Right lobe of liver (tissue), 4 donors: Measurements from ENCODE around the gene ATP1B4.

Source experiments
- CTCF ChIP-seq, 4 donors: fragments of 200-600 bp in 3 of 4; fragments of 450-650 bp in 1 of 4; IDR thresholded peaks; one replicate each; pipeline versions ENCODE4 v1.5.1 to v1.8.0; 2016 to 2022; ENCODE audit warnings: antibody characterized with exemption in 4 of 4, mild to moderate bottlenecking in 2 of 4
- POLR2A ChIP-seq: fragments of 450-650 bp; IDR thresholded peaks from one replicate; pipeline ENCODE4 v1.6.1; 2017; ENCODE audit warnings: antibody characterized with exemption, mild to moderate bottlenecking
- donor health status: DM: no; HTN: no; CAD: no.
- donor health status: DM: no; HTN: no; CAD: no.
- donor health status: DM: no; HTN: yes; CAD: no.

- TF ChIP-seq CTCF (IDR thresholded peaks at IDR 0.05) (no peak), POLR2A (no peak)
These were observed 44.7 kb downstream of the ATP1B4 start for GRCh38 chrX:120406638-120407037.
